H9 (cell line): Measurements from ENCODE around the gene MAP3K21. TPM values are rescaled to one million over a fixed set of nuclear protein-coding genes. Genes with fewer than 3 reads are reported as not detected.

ENCODE experiments used
- DNase-seq: peaks from one replicate; pipeline ENCODE4 v3.0.0-alpha.2; 2017
- H2AFZ ChIP-seq: one replicate; pipeline ENCODE4 v1.6.1; 2013; ENCODE audit warnings: mild to moderate bottlenecking, low read length, control low read depth, moderate library complexity
- H2AK5ac ChIP-seq: 2 replicates; pipeline ENCODE4 v1.6.1; 2013; ENCODE audit warnings: low read length, control low read depth, mixed read lengths; ENCODE audit not compliant: insufficient read length
- H2BK120ac ChIP-seq: one replicate; pipeline ENCODE4 v1.6.1; 2013; ENCODE audit warnings: low read depth, mild to moderate bottlenecking, low read length, control low read depth, inconsistent platforms; ENCODE audit not compliant: poor library complexity, severe bottlenecking
- H2BK12ac ChIP-seq: 2 replicates; pipeline ENCODE4 v1.6.1; 2013; ENCODE audit warnings: low read length, control low read depth, mixed read lengths, low read depth; ENCODE audit not compliant: insufficient read length
- H2BK15ac ChIP-seq: 2 replicates; pipeline ENCODE4 v1.6.1; 2013; ENCODE audit warnings: low read depth, low read length, control low read depth
- H2BK20ac ChIP-seq: one replicate; pipeline ENCODE4 v1.6.1; 2013; ENCODE audit warnings: low read depth, mild to moderate bottlenecking, low read length, control low read depth, inconsistent platforms; ENCODE audit not compliant: poor library complexity, severe bottlenecking
- H2BK5ac ChIP-seq: 2 replicates; pipeline ENCODE4 v1.6.1; 2013; ENCODE audit warnings: low read length, control low read depth, mixed read lengths; ENCODE audit not compliant: insufficient read length
- H3K14ac ChIP-seq: 2 replicates; pipeline ENCODE4 v1.6.1; 2013; ENCODE audit warnings: low read length, control low read depth; ENCODE audit not compliant: insufficient read depth
- H3K18ac ChIP-seq: 2 replicates; pipeline ENCODE4 v1.6.1; 2013; ENCODE audit warnings: low read depth, mild to moderate bottlenecking, mixed read lengths, low read length, control low read depth; ENCODE audit not compliant: insufficient read length
- H3K23ac ChIP-seq: 2 replicates; pipeline ENCODE4 v1.6.1; 2013; ENCODE audit warnings: low read length, control low read depth, mixed read lengths, low read depth; ENCODE audit not compliant: insufficient read length
- H3K23me2 ChIP-seq: 2 replicates; pipeline ENCODE4 v1.6.1; 2013; ENCODE audit warnings: low read depth, mild to moderate bottlenecking, mixed read lengths, low read length, control low read depth; ENCODE audit not compliant: insufficient read length, poor library complexity, severe bottlenecking
- H3K27ac ChIP-seq: 2 replicates; pipeline ENCODE4 v1.5.1; 2013; ENCODE audit warnings: low read length, control low read depth, mixed read lengths, low read depth; ENCODE audit not compliant: insufficient read length
- H3K27me3 ChIP-seq: 2 replicates; pipeline ENCODE4 v1.6.1; 2013; ENCODE audit warnings: low read length, control low read depth, inconsistent platforms; ENCODE audit not compliant: insufficient read depth
- H3K4ac ChIP-seq: 2 replicates; pipeline ENCODE4 v1.6.1; 2013; ENCODE audit warnings: low read depth, mild to moderate bottlenecking, control low read depth, inconsistent platforms, low read length, moderate library complexity
- H3K4me1 ChIP-seq: 2 replicates; pipeline ENCODE4 v1.6.1; 2013; ENCODE audit warnings: low read length, control low read depth, inconsistent platforms; ENCODE audit not compliant: insufficient read depth
- H3K4me2 ChIP-seq: 2 replicates; pipeline ENCODE4 v1.6.1; 2013; ENCODE audit warnings: low read length, control low read depth, mixed read lengths; ENCODE audit not compliant: insufficient read length, insufficient read depth
- H3K56ac ChIP-seq: 2 replicates; pipeline ENCODE4 v1.6.1; 2013; ENCODE audit warnings: low read depth, mild to moderate bottlenecking, mixed read lengths, low read length, control low read depth; ENCODE audit not compliant: insufficient read length
- H3K79me1 ChIP-seq: 2 replicates; pipeline ENCODE4 v1.6.1; 2013; ENCODE audit warnings: low read depth, mild to moderate bottlenecking, moderate library complexity, low read length, control low read depth, inconsistent platforms; ENCODE audit not compliant: insufficient read depth, poor library complexity, severe bottlenecking
- H3K79me2 ChIP-seq: 2 replicates; pipeline ENCODE4 v1.6.1; 2013; ENCODE audit warnings: low read length, control low read depth, inconsistent platforms; ENCODE audit not compliant: insufficient read depth
- H3K9ac ChIP-seq: 2 replicates; pipeline ENCODE4 v1.6.1; 2013; ENCODE audit warnings: low read length, control low read depth, mixed read lengths; ENCODE audit not compliant: insufficient read length; ENCODE audit errors: extremely low read depth
- H3K9me3 ChIP-seq: one replicate; pipeline ENCODE4 v1.6.1; 2013; ENCODE audit warnings: low read depth, low read length, inconsistent platforms; ENCODE audit not compliant: control insufficient read depth
- H3T11ph ChIP-seq: one replicate; pipeline ENCODE4 v1.6.1; 2013; ENCODE audit warnings: mild to moderate bottlenecking, low read length, control low read depth, inconsistent platforms
- H4K20me1 ChIP-seq: one replicate; pipeline ENCODE4 v1.6.1; 2013; ENCODE audit not compliant: control insufficient read depth, insufficient read length, insufficient read depth
- H4K5ac ChIP-seq: 2 replicates; pipeline ENCODE4 v1.6.1; 2013; ENCODE audit warnings: low read depth, mild to moderate bottlenecking, mixed read lengths, low read length, control low read depth; ENCODE audit not compliant: insufficient read length
- H4K8ac ChIP-seq: replicated peaks from 2 replicates; pipeline ENCODE4 v1.6.1; 2013; ENCODE audit warnings: low read length, control low read depth, mixed read lengths, low read depth; ENCODE audit not compliant: insufficient read length
- H4K91ac ChIP-seq: 2 replicates; pipeline ENCODE4 v1.6.1; 2013; ENCODE audit warnings: low read depth, mild to moderate bottlenecking, moderate library complexity, mixed read lengths, low read length, control low read depth; ENCODE audit not compliant: insufficient read length
- H3K27ac Mint-ChIP-seq, 3 experiments: 2 replicates in 2 of 3; 3 replicates in 1 of 3; pipeline ENCODE4 v1.8.0; 2020 to 2021; ENCODE audit warnings: mixed read lengths in 3 of 3, mild to moderate bottlenecking in 1 of 3, moderate library complexity in 1 of 3
- H3K27me3 Mint-ChIP-seq: 2 replicates; pipeline ENCODE4 v1.8.0; 2021; ENCODE audit warnings: low read depth, mild to moderate bottlenecking, moderate library complexity, mixed read lengths
- H3K36me3 Mint-ChIP-seq, 3 experiments: 2 replicates in 2 of 3; 3 replicates in 1 of 3; pipeline ENCODE4 v1.8.0; 2020 to 2021; ENCODE audit warnings: low read depth in 3 of 3, mixed read lengths in 3 of 3; ENCODE audit not compliant: insufficient read depth in 1 of 3
- H3K4me1 Mint-ChIP-seq, 2 experiments: 2 replicates each; pipeline ENCODE4 v1.8.0; 2020; ENCODE audit warnings: mixed read lengths in 2 of 2
- H3K4me3 Mint-ChIP-seq, 2 experiments: 2 replicates in 1 of 2; 3 replicates in 1 of 2; pipeline ENCODE4 v1.8.0; 2020 to 2021; ENCODE audit warnings: mild to moderate bottlenecking in 2 of 2, mixed read lengths in 2 of 2, moderate library complexity in 1 of 2
- H3K9me3 Mint-ChIP-seq, 2 experiments: 2 replicates in 1 of 2; 3 replicates in 1 of 2; pipeline ENCODE4 v1.8.0; 2020; ENCODE audit warnings: mild to moderate bottlenecking in 2 of 2, mixed read lengths in 2 of 2, moderate library complexity in 1 of 2
- CTCF ChIP-seq: fragments of 200-600 bp; sonication (generic); conservative IDR thresholded peaks from 3 replicates; pipeline ENCODE4 v1.8.0; 2021; ENCODE audit warnings: antibody characterized with exemption, mild to moderate bottlenecking
- WGBS: extraction: QIAGEN DNeasy Blood & Tissue Kit; methylation state at CpG from one replicate; pipeline ENCODE4 v1.1.7; 2013; ENCODE audit warnings: missing lambda C conversion rate, low lambda C conversion rate, mixed read lengths; ENCODE audit not compliant: insufficient read length; ENCODE audit errors: extremely low coverage; 5-methylcytosine and 5-hydroxymethylcytosine counted together
- total RNA-seq: library from RNA; stranded (reverse); gene quantifications from 2 replicates; pipeline ENCODE4 v1.2.1, GENCODE V29; 2021

The MAP3K21 gene
- total RNA-seq, 1 experiment from 2014 or later, result 11.7 TPM

GRCh38 chr1:233361876-233362275, 34.4 kb downstream of the MAP3K21 start:
- Histone ChIP-seq H2BK15ac (no peak overlapping the region), H3K18ac (no peak overlapping the region), H3K4me2 (no peak overlapping the region), H3K14ac (no peak overlapping the region), H3K9me3 (no peaks in the 10 kb centered on the region), H2BK5ac (no peak overlapping the region), H2AFZ (no peak overlapping the region), H3K56ac (no peak overlapping the region), H2BK20ac (no peak overlapping the region), H4K5ac (no peak overlapping the region), H3T11ph (no peak overlapping the region), H3K79me1 (no peaks in the 10 kb centered on the region), H3K4me1 (no peaks in the 10 kb centered on the region; the same call in 1 of the 2 replicates), H4K91ac (no peak overlapping the region), H3K23me2 (no peaks in the 10 kb centered on the region), H3K9ac (no peak overlapping the region), H2BK12ac (no peak overlapping the region), H3K4ac (no peak overlapping the region), H3K27ac (no peak overlapping the region), H4K20me1 (no peaks in the 10 kb centered on the region), H3K27me3 (no peaks in the 10 kb centered on the region), H3K23ac (no peak overlapping the region), H3K79me2 (no peaks in the 10 kb centered on the region), H2AK5ac (no peak overlapping the region), H4K8ac (no peak overlapping the region), H2BK120ac (no peak overlapping the region)
- TF ChIP-seq CTCF, result no peak
- Mint-ChIP-seq H3K27me3 (no peaks in the 10 kb centered on the region), H3K4me3 (no peak overlapping the region), H3K27ac (peak overlapping the region; percentile 19 to 84 (median 71); a peak in 5 of 7 replicates), H3K36me3 (peaks cover 4 to 15% (median 4%) of the 10 kb centered on the region in 3 experiments; a peak in 6 of 7 replicates), H3K9me3 (no peaks in the 10 kb centered on the region), H3K4me1 (peaks cover 28 to 31% of the 10 kb centered on the region in 2 experiments)
- no CpG with 5 or more reads among the region's 19 CpGs for WGBS
- DNase-seq, result peak; percentile 52
